ENCODE results near the gene SNX10.

DNA sequence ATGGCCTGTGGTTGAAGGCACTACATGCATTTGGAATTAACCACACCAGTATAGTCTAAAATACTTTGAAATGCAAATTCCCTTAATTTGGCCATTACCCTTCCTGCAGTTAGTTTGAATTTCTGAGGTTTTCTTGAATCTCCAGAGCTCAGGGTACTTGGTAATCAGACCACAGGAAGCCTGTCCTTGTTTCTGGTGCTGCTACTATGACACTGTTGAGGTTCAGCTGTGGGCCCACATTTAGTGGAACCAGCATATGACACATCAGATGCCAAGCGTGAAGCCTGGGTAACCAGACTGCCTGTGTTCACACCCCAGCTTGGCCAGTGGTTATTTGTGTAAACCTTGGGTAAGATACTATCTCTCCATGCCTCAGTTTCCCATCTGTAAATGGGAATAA lies 124.3 kb downstream of the SNX10 start:
- TF ChIP-seq, protein P1, sequence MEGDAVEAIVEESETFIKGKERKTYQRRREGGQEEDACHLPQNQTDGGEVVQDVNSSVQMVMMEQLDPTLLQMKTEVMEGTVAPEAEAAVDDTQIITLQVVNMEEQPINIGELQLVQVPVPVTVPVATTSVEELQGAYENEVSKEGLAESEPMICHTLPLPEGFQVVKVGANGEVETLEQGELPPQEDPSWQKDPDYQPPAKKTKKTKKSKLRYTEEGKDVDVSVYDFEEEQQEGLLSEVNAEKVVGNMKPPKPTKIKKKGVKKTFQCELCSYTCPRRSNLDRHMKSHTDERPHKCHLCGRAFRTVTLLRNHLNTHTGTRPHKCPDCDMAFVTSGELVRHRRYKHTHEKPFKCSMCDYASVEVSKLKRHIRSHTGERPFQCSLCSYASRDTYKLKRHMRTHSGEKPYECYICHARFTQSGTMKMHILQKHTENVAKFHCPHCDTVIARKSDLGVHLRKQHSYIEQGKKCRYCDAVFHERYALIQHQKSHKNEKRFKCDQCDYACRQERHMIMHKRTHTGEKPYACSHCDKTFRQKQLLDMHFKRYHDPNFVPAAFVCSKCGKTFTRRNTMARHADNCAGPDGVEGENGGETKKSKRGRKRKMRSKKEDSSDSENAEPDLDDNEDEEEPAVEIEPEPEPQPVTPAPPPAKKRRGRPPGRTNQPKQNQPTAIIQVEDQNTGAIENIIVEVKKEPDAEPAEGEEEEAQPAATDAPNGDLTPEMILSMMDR (IDR thresholded peaks at IDR 0.05; ENCODE audit: low read length) = no peak
- no peak for TF ChIP-seq EZH2 (IDR thresholded peaks at IDR 0.05; ENCODE audit: borderline replicate concordance, low read length)

Measured in OCI-LY1 (cell line).